Adipocyte (in vitro differentiated cells): Measurements from ENCODE around the gene PAM16.

Experiments used
- DNase-seq: peaks from one replicate; pipeline ENCODE4 v3.0.0-alpha.2; 2015; ENCODE audit warnings: low read depth
- H3K27me3 ChIP-seq: replicated peaks from 2 replicates; pipeline ENCODE4 v1.7.0; 2013; ENCODE audit warnings: mild to moderate bottlenecking, low read length, moderate library complexity; ENCODE audit not compliant: control insufficient read depth, insufficient read depth
- H3K36me3 ChIP-seq: 2 replicates; pipeline ENCODE4 v1.7.0; 2013; ENCODE audit warnings: low read length, mild to moderate bottlenecking, moderate library complexity; ENCODE audit not compliant: control insufficient read depth, insufficient read depth, severe bottlenecking
- H3K4me1 ChIP-seq: 2 replicates; pipeline ENCODE4 v1.7.0; 2013; ENCODE audit warnings: mild to moderate bottlenecking, low read length, moderate library complexity; ENCODE audit not compliant: control insufficient read depth, insufficient read depth
- H3K4me3 ChIP-seq: 2 replicates; pipeline ENCODE4 v1.7.0; 2013; ENCODE audit warnings: mild to moderate bottlenecking, low read length, moderate library complexity
- H3K9ac ChIP-seq: 2 replicates; pipeline ENCODE4 v1.7.0; 2013; ENCODE audit warnings: mild to moderate bottlenecking, low read length, moderate library complexity
- H3K9me3 ChIP-seq: 2 replicates; pipeline ENCODE4 v1.7.0; 2013; ENCODE audit warnings: mild to moderate bottlenecking, low read length, moderate library complexity; ENCODE audit not compliant: control insufficient read depth

The PAM16 gene

GRCh38 chr16:4295581-4295980, 55.5 kb downstream of the PAM16 start:
- no peak overlapping the region for H3K4me3 ChIP-seq
- no peaks in the 10 kb centered on the region for H3K27me3 ChIP-seq
- no peaks in the 10 kb centered on the region for H3K36me3 ChIP-seq
- peak; percentile 51 for DNase-seq
- H3K4me1 ChIP-seq: peaks cover 29% of the 10 kb centered on the region
- no peak overlapping the region for H3K9ac ChIP-seq
- no peaks in the 10 kb centered on the region for H3K9me3 ChIP-seq

DNA sequence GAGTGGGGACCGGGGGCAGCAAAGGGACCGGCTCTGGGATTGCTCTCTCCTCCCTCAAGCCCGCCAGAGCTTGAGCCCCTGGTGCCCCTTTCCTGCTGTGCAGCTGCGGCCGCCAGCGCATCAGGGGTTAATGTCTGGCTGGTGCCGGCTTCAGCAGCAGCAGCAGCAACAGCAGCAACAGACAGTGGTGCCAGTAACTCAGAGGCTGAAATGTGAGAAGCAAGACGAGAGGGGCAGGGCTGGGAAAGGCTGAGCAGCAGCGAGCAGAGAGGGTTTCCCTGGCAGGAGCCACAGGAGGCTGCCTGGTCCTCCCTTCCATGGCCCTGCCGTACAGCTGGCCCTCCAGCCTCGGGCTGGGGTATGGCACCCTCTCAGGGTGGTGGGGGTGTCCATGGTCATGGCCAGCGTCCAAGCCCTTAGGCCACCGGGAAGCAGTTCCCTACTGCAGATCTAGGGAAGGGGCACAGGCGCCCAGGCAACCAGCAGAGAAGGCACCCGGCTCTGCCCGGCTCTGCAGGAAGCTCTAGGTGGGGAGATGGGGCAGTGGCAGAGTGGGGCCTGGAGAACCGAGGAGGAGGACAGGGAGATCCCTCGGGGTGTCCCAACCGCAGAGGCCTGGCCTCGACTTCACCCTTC, 57.2 kb downstream of the PAM16 start:
- Histone ChIP-seq H3K27me3 (no peaks in the 10 kb centered on the region), H3K9me3 (no peaks in the 10 kb centered on the region), H3K4me1 (peaks cover 30% of the 10 kb centered on the region), H3K36me3 (no peaks in the 10 kb centered on the region), H3K9ac (peak overlapping the region; percentile 67), H3K4me3 (peak overlapping the region; percentile 56)
- peak; percentile 93 for DNase-seq

DNA sequence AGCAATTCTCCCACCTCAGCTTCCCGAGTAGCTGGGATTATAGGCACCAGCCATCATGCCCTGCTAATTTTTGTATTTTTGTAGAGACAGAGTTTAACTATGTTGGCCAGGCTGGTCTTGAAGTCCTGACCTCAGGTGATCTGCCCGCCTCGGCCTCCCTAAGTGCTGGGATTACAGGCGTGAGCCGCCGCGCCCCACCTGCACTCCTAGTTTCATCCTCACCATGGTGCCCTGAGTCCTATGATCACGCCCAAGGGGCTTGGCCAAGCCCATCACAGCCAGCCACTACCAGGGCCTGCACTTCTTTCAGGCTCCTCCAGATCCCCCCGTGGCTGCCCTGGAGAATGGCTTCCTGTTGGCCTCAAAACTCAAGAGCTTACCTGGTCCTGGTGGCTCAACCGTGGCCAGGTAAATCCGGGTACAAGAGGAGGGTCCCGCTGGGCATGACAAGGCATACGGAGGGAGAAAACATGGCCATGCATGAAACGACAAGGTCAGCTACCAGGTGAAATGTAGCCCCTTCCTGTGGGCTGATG, 57.9 kb downstream of the PAM16 start:
- Histone ChIP-seq H3K36me3 (no peaks in the 10 kb centered on the region), H3K4me3 (no peak overlapping the region), H3K4me1 (peaks cover 27% of the 10 kb centered on the region), H3K27me3 (no peaks in the 10 kb centered on the region), H3K9me3 (no peaks in the 10 kb centered on the region), H3K9ac (peak overlapping the region; percentile 67)
- no peak for DNase-seq

- Histone ChIP-seq H3K4me3 (no peak overlapping the region), H3K9me3 (no peaks in the 10 kb centered on the region), H3K27me3 (no peaks in the 10 kb centered on the region), H3K9ac (no peak overlapping the region), H3K4me1 (peaks cover 27% of the 10 kb centered on the region), H3K36me3 (no peaks in the 10 kb centered on the region)
- DNase-seq: no peak
Measured at GRCh38 chr16:4291699-4292098, 59.4 kb downstream of the PAM16 start.
